Caki2 (cell line): Measurements from ENCODE around the gene SLC4A5. TPM values are rescaled to one million over a fixed set of nuclear protein-coding genes. Genes with fewer than 3 reads are reported as not detected.

Experiments used
- total RNA-seq: library from RNA; depleted of rRNA; stranded (reverse); fragments of >200 nt; shearing (Covaris generic); gene quantifications from 2 replicates; pipeline ENCODE4 v1.2.3, GENCODE V29; 2014; ENCODE audit warnings: low replicate concordance; rRNA removed

SLC4A5 gene
- total RNA-seq, 1 experiment from 2014 or later: 0.84 TPM

Other genes with a start within 250 kb of the SLC4A5 start
- gene BOLA3, start 195.5 kb downstream of the SLC4A5 start, total RNA-seq: 112 and 147 TPM in 2 replicates
- gene MOB1A, start 164.5 kb downstream of the SLC4A5 start, total RNA-seq: 119 and 173 TPM in 2 replicates
- 197 and 274 TPM in 2 replicates for gene MTHFD2, start 144.8 kb downstream of the SLC4A5 start, total RNA-seq
- 117 TPM in 2 replicates for gene DCTN1, start 36.9 kb upstream of the SLC4A5 start, total RNA-seq
- gene C2orf81, start 78.2 kb upstream of the SLC4A5 start, total RNA-seq: 7.9 and 9.6 TPM in 2 replicates
- gene WDR54, start 78.3 kb upstream of the SLC4A5 start, total RNA-seq: 183 and 209 TPM in 2 replicates
- 55.6 and 71.1 TPM in 2 replicates for gene RTKN, start 98.5 kb upstream of the SLC4A5 start, total RNA-seq
- 13.5 and 37.7 TPM in 2 replicates for gene INO80B, start 111.7 kb upstream of the SLC4A5 start, total RNA-seq
- gene WBP1, start 115.0 kb upstream of the SLC4A5 start, total RNA-seq: 63.4 and 110 TPM in 2 replicates
- gene MOGS, start 122.0 kb upstream of the SLC4A5 start, total RNA-seq: 77.2 and 80.5 TPM in 2 replicates
- 54.0 and 123 TPM in 2 replicates for gene MRPL53, start 129.3 kb upstream of the SLC4A5 start, total RNA-seq
- gene CCDC142, start 139.6 kb upstream of the SLC4A5 start, total RNA-seq: 10.7 and 15.0 TPM in 2 replicates
- gene TTC31, start 139.7 kb upstream of the SLC4A5 start, total RNA-seq: 10.6 and 19.9 TPM in 2 replicates
- gene LBX2, start 156.2 kb upstream of the SLC4A5 start, total RNA-seq: 28.5 and 41.0 TPM in 2 replicates
- gene PCGF1, start 164.3 kb upstream of the SLC4A5 start, total RNA-seq: 19.9 and 30.5 TPM in 2 replicates
- not detected in 2 replicates for gene TLX2, start 171.0 kb upstream of the SLC4A5 start, total RNA-seq
- not detected in 2 replicates for gene DQX1, start 182.8 kb upstream of the SLC4A5 start, total RNA-seq
- gene AUP1, start 186.3 kb upstream of the SLC4A5 start, total RNA-seq: 128 and 130 TPM in 2 replicates
- gene HTRA2, start 186.5 kb upstream of the SLC4A5 start, total RNA-seq: 60.3 and 84.7 TPM in 2 replicates
- 0.81 and 2.2 TPM in 2 replicates for gene LOXL3, start 210.5 kb upstream of the SLC4A5 start, total RNA-seq
- gene DOK1, start 211.3 kb upstream of the SLC4A5 start, total RNA-seq: 19.7 and 21.9 TPM in 2 replicates